Measurements from ENCODE around the gene CYB5R3. TPM values are rescaled to one million over a fixed set of nuclear protein-coding genes. Genes with fewer than 3 reads are reported as not detected.

CYB5R3 gene
- total and polyA plus RNA-seq, 2 donors (not counting 3 experiments of a cell fraction or from before 2014, with no cell fraction given) = 217 to 263 TPM

DNA sequence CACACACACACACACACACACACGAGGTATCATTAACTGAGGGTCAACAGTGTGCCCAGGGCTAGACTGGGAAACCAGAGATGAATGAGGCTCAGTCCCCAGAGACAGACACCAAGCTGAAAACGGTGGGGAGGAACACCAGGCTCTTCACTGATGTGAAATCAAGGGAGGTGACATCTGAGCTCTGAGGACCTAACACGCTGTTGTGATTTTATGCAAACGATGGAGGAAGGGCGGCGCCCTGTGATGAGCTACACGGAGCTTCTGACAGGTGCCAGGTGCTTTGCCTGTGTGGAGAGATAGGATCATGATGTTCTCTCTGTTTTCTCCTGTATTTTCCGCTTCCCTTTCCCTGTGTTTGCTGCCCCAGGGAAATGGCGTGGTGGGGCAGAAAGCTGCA lies 6.5 kb upstream of the CYB5R3 start:
- FAIRE-seq (no peak), DNase-seq (ENCODE audit: low read depth, low spot score) (no peak)
- H3K4me2 ChIP-seq (ENCODE audit: insufficient read depth, low read length) = no peak overlapping the region
- intact Hi-C loops (cut with micrococcal nuclease) (no loop called here), dilution Hi-C loops (cut with MboI; ENCODE audit: extremely low pct_ligation_motif_present, low sequenced_read_pairs) (no loop called here)
- no TSS peak for BruUV-seq (replicated peaks)
- H3K9ac ChIP-seq (replicated peaks; ENCODE audit: extremely low read depth, insufficient read depth, low read length) = no peak overlapping the region
- no peak for TF ChIP-seq JUN (IDR thresholded peaks at IDR 0.05; ENCODE audit: borderline replicate concordance, insufficient read depth, insufficient read length, low read depth)
- H3K27me3 ChIP-seq (ENCODE audit: control insufficient read depth in 2 of 2, insufficient read depth in 2 of 2, low read length in 2 of 2) = no peaks in the 10 kb centered on the region
- H3K36me3 ChIP-seq (ENCODE audit: control insufficient read depth in 2 of 2, extremely low read depth in 1 of 2, insufficient read depth in 2 of 2, low read length in 2 of 2) = no peaks in the 10 kb centered on the region
- no peak overlapping the region for H3K27ac ChIP-seq (ENCODE audit: insufficient read depth, low read depth, low read length)
- ChIA-PET CTCF (interaction anchor here (1.6 kb wide), 1 partner anchor 164 kb away, joined by 5 read pairs; no protein-coding TSS in a partner anchor), POLR2A (no interaction called here)
- H3K79me2 ChIP-seq (ENCODE audit: control insufficient read depth, insufficient read depth, low read length) = no peaks in the 10 kb centered on the region
- no peaks in the 10 kb centered on the region for H3K9me3 ChIP-seq (replicated peaks; ENCODE audit: control insufficient read depth, insufficient read depth, low read length)
- H4K20me1 ChIP-seq (replicated peaks; ENCODE audit: control insufficient read depth, extremely low read depth, insufficient read depth, low read length) = no peaks in the 10 kb centered on the region
- no peak overlapping the region for H3K4me3 ChIP-seq (replicated peaks in 1 of 3; ENCODE audit: insufficient read depth in 1 of 3, low read depth in 1 of 3, low read length in 3 of 3)
- no peaks in the 10 kb centered on the region for H3K9me1 ChIP-seq (replicated peaks; ENCODE audit: control insufficient read depth, extremely low read depth, insufficient read depth, low read length)
- H2AFZ ChIP-seq (ENCODE audit: low read depth, low read length) = no peak overlapping the region
- H3K4me1 ChIP-seq (ENCODE audit: control insufficient read depth, extremely low read depth, insufficient read depth, low read length) = no peaks in the 10 kb centered on the region

DNA sequence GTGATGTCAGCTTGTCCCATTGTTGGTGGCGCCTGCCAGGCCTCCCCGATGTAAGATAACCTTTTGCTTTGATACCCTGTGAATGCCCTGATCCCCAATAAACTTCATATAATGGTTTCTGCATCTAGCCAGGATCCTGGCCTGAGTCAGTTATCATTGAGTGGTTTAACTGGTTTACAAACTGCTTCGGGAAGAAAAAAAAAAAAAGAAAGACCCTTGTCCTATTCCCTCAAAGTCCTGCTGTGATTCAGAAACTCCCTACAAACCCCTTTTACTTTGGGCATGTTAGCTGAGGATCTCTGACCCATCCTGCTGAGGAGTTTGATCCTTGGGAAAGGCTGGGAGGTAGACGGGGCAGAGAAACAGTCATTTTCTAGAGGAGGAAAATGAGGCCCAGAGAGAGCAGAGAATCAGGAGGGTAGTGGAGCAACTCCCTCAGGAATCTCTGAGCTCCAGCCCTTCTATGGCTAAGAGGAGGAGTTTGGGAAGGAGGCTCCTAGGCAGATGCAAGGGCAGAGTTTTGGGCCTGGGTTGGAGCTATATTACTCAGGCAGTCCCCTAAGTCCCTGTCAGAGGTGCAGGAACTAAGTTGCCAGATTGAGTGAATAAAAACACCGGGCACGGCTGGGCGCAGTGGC lies 5.4 kb upstream of the CYB5R3 start:
- Histone ChIP-seq H4K20me1 (replicated peaks; ENCODE audit: control insufficient read depth, extremely low read depth, insufficient read depth, low read length) (no peaks in the 10 kb centered on the region), H3K79me2 (ENCODE audit: control insufficient read depth, insufficient read depth, low read length) (no peaks in the 10 kb centered on the region), H3K27ac (ENCODE audit: insufficient read depth, low read depth, low read length) (no peak overlapping the region), H3K36me3 (ENCODE audit: control insufficient read depth in 2 of 2, extremely low read depth in 1 of 2, insufficient read depth in 2 of 2, low read length in 2 of 2) (no peaks in the 10 kb centered on the region), H3K9me1 (replicated peaks; ENCODE audit: control insufficient read depth, extremely low read depth, insufficient read depth, low read length) (no peaks in the 10 kb centered on the region), H2AFZ (ENCODE audit: low read depth, low read length) (no peak overlapping the region), H3K9ac (replicated peaks; ENCODE audit: extremely low read depth, insufficient read depth, low read length) (no peak overlapping the region), H3K27me3 (ENCODE audit: control insufficient read depth in 2 of 2, insufficient read depth in 2 of 2, low read length in 2 of 2) (no peaks in the 10 kb centered on the region), H3K4me3 (replicated peaks in 1 of 3; ENCODE audit: insufficient read depth in 1 of 3, low read depth in 1 of 3, low read length in 3 of 3) (no peak overlapping the region), H3K9me3 (replicated peaks; ENCODE audit: control insufficient read depth, insufficient read depth, low read length) (no peaks in the 10 kb centered on the region), H3K4me2 (ENCODE audit: insufficient read depth, low read length) (no peak overlapping the region), H3K4me1 (ENCODE audit: control insufficient read depth, extremely low read depth, insufficient read depth, low read length) (peaks cover 2% of the 10 kb centered on the region)
- dilution Hi-C loops (cut with MboI; ENCODE audit: extremely low pct_ligation_motif_present, low sequenced_read_pairs) = no loop called here
- intact Hi-C loops (cut with micrococcal nuclease) = no loop called here
- CTCF ChIA-PET = interaction anchor here (1.1 to 1.8 kb wide), 3 partner anchors 33 to 166 kb away, joined by 5 read pairs; no protein-coding TSS in a partner anchor
- POLR2A ChIA-PET = no interaction called here
- DNase-seq (ENCODE audit: low read depth, low spot score) (no peak), FAIRE-seq (no peak)
- TF ChIP-seq POLR2AphosphoS5 (IDR thresholded peaks at IDR 0.05; ENCODE audit: insufficient read depth, low read depth, low read length) = no peak
- TF ChIP-seq, protein P1, sequence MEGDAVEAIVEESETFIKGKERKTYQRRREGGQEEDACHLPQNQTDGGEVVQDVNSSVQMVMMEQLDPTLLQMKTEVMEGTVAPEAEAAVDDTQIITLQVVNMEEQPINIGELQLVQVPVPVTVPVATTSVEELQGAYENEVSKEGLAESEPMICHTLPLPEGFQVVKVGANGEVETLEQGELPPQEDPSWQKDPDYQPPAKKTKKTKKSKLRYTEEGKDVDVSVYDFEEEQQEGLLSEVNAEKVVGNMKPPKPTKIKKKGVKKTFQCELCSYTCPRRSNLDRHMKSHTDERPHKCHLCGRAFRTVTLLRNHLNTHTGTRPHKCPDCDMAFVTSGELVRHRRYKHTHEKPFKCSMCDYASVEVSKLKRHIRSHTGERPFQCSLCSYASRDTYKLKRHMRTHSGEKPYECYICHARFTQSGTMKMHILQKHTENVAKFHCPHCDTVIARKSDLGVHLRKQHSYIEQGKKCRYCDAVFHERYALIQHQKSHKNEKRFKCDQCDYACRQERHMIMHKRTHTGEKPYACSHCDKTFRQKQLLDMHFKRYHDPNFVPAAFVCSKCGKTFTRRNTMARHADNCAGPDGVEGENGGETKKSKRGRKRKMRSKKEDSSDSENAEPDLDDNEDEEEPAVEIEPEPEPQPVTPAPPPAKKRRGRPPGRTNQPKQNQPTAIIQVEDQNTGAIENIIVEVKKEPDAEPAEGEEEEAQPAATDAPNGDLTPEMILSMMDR (IDR thresholded peaks at IDR 0.05; ENCODE audit: extremely low read depth in 1 of 2, insufficient read depth in 1 of 2, low read depth in 1 of 2, low read length in 2 of 2) = no peak
- no peak for TF ChIP-seq GATA2 (IDR thresholded peaks at IDR 0.05; ENCODE audit: insufficient read depth, insufficient read length, low read depth, low read length)
- no peak for TF ChIP-seq POLR2A (IDR thresholded peaks at IDR 0.05; ENCODE audit: low read depth, low read length)
- TF ChIP-seq FOS (IDR thresholded peaks at IDR 0.05; ENCODE audit: borderline replicate concordance, insufficient read depth, low read length) = no peak
- no peak for TF ChIP-seq MYC (IDR thresholded peaks at IDR 0.05; ENCODE audit: low read depth, low read length)
- no peak for TF ChIP-seq EZH2 (IDR thresholded peaks at IDR 0.05; ENCODE audit: borderline replicate concordance, low read depth, low read length, severe bottlenecking)
- TF ChIP-seq, protein P2, sequence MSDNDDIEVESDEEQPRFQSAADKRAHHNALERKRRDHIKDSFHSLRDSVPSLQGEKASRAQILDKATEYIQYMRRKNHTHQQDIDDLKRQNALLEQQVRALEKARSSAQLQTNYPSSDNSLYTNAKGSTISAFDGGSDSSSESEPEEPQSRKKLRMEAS (IDR thresholded peaks at IDR 0.05; ENCODE audit: insufficient read depth, insufficient read length) = no peak
- no peak for TF ChIP-seq JUN (IDR thresholded peaks at IDR 0.05; ENCODE audit: borderline replicate concordance, insufficient read depth, insufficient read length, low read depth)
- BruUV-seq (replicated peaks) = no TSS peak

Data from endothelial cell of umbilical vein (primary cell).